OCI-LY3 (cell line): ENCODE results near the gene RNF217.

Experiments used
- H2AFZ ChIP-seq: fragments of 200-600, 300-600 bp; shearing (Covaris generic); 2 replicates; pipeline ENCODE4 v1.6.0; 2014; ENCODE audit warnings: antibody characterized with exemption, low read depth, low read length
- H3K27ac ChIP-seq: fragments of 200-600, 300-600 bp; sonication (generic); 2 replicates; pipeline ENCODE4 v1.5.1; 2014; ENCODE audit warnings: mild to moderate bottlenecking, low read length, moderate library complexity, mixed read lengths
- H3K27me3 ChIP-seq: fragments of 200-600, 300-600 bp; sonication (generic); 2 replicates; pipeline ENCODE4 v1.6.1; 2014; ENCODE audit warnings: low read depth, low read length, mixed read lengths
- H3K36me3 ChIP-seq: fragments of 200-600, 300-600 bp; sonication (generic); replicated peaks from 2 replicates; pipeline ENCODE3; 2014; ENCODE audit warnings: low read depth, low read length, mixed read lengths
- H3K4me1 ChIP-seq: fragments of 300-600, 200-600 bp; sonication (generic); 2 replicates; pipeline ENCODE4 v1.6.1; 2014; ENCODE audit warnings: low read length, mixed read lengths
- H3K4me2 ChIP-seq: fragments of 200-600, 300-600 bp; sonication (generic); 2 replicates; pipeline ENCODE4 v1.6.1; 2014; ENCODE audit warnings: low read length, mixed read lengths
- H3K4me3 ChIP-seq: fragments of 300-600, 200-600 bp; sonication (generic); 2 replicates; pipeline ENCODE4 v1.5.1; 2014; ENCODE audit warnings: antibody characterized with exemption, mild to moderate bottlenecking, low read length, moderate library complexity
- H3K79me2 ChIP-seq: fragments of 300-600, 200-600 bp; shearing (Covaris generic); 2 replicates; pipeline ENCODE4 v1.6.1; 2014; ENCODE audit warnings: mild to moderate bottlenecking, low read length, mixed read lengths
- H3K9ac ChIP-seq: fragments of 300-600, 200-600 bp; shearing (Covaris generic); 2 replicates; pipeline ENCODE4 v1.6.0; 2014; ENCODE audit warnings: mild to moderate bottlenecking, low read length, moderate library complexity
- H3K9me3 ChIP-seq: fragments of 200-600, 300-600 bp; shearing (Covaris generic); 2 replicates; pipeline ENCODE4 v1.6.1; 2014; ENCODE audit warnings: low read length, mixed read lengths; ENCODE audit not compliant: insufficient read depth
- H4K20me1 ChIP-seq: fragments of 200-600, 300-600 bp; sonication (generic); 2 replicates; pipeline ENCODE4 v1.6.1; 2016; ENCODE audit warnings: low read length, mixed read lengths; ENCODE audit not compliant: insufficient read depth
- CTCF ChIP-seq: fragments of 200-600, 300-600 bp; sonication (generic); IDR thresholded peaks from 2 replicates; pipeline ENCODE4 v1.5.1; 2014; ENCODE audit warnings: antibody characterized with exemption, low read length, low read depth
- EZH2phosphoT487 ChIP-seq: fragments of 200-600 bp; shearing (Covaris generic); IDR thresholded peaks from 2 replicates; pipeline ENCODE4 v1.6.1; 2018; ENCODE audit warnings: antibody characterized with exemption, mixed run types, low read depth

RNF217 gene

GRCh38 chr6:125120054-125120590, 157.9 kb downstream of the RNF217 start:
- Histone ChIP-seq H3K36me3 (no peaks in the 10 kb centered on the region), H2AFZ (no peak overlapping the region), H3K4me2 (no peak overlapping the region), H3K9me3 (no peaks in the 10 kb centered on the region), H3K4me1 (no peaks in the 10 kb centered on the region), H3K9ac (no peak overlapping the region), H3K27me3 (no peaks in the 10 kb centered on the region), H4K20me1 (no peaks in the 10 kb centered on the region), H3K4me3 (no peak overlapping the region), H3K27ac (no peak overlapping the region), H3K79me2 (no peaks in the 10 kb centered on the region)
- TF ChIP-seq CTCF = no peak
- TF ChIP-seq EZH2phosphoT487 = no peak

GRCh38 chr6:125121894-125122293, 159.7 kb downstream of the RNF217 start:
- Histone ChIP-seq H3K4me1 (no peaks in the 10 kb centered on the region), H3K36me3 (no peaks in the 10 kb centered on the region), H3K9ac (no peak overlapping the region), H3K27ac (no peak overlapping the region), H3K79me2 (no peaks in the 10 kb centered on the region), H4K20me1 (no peaks in the 10 kb centered on the region), H3K4me3 (no peak overlapping the region), H3K9me3 (no peaks in the 10 kb centered on the region), H3K4me2 (no peak overlapping the region), H3K27me3 (no peaks in the 10 kb centered on the region), H2AFZ (no peak overlapping the region)
- TF ChIP-seq CTCF (no peak), EZH2phosphoT487 (no peak)

- no peaks in the 10 kb centered on the region for H3K79me2 ChIP-seq
- no peaks in the 10 kb centered on the region for H3K4me1 ChIP-seq
- no peaks in the 10 kb centered on the region for H4K20me1 ChIP-seq
- H3K4me3 ChIP-seq = no peak overlapping the region
- TF ChIP-seq CTCF (no peak), EZH2phosphoT487 (no peak)
- H3K9ac ChIP-seq = no peak overlapping the region
- no peaks in the 10 kb centered on the region for H3K27me3 ChIP-seq
- no peak overlapping the region for H3K4me2 ChIP-seq
- no peak overlapping the region for H2AFZ ChIP-seq
- no peak overlapping the region for H3K27ac ChIP-seq
- H3K36me3 ChIP-seq = no peaks in the 10 kb centered on the region
- no peaks in the 10 kb centered on the region for H3K9me3 ChIP-seq
Observed at GRCh38 chr6:125123051-125123450, 160.8 kb downstream of the RNF217 start.

- Histone ChIP-seq H3K4me3 (no peak overlapping the region), H2AFZ (no peak overlapping the region), H3K4me2 (no peak overlapping the region), H3K9me3 (no peaks in the 10 kb centered on the region), H3K27me3 (no peaks in the 10 kb centered on the region), H3K79me2 (no peaks in the 10 kb centered on the region), H3K27ac (no peak overlapping the region), H3K9ac (no peak overlapping the region), H4K20me1 (no peaks in the 10 kb centered on the region), H3K36me3 (no peaks in the 10 kb centered on the region), H3K4me1 (no peaks in the 10 kb centered on the region)
- TF ChIP-seq CTCF = no peak
- TF ChIP-seq EZH2phosphoT487 = no peak
Observed at GRCh38 chr6:125123468-125124048, 161.3 kb downstream of the RNF217 start.
